ENCODE data around the gene PIM1.

Gene PIM1

DNA sequence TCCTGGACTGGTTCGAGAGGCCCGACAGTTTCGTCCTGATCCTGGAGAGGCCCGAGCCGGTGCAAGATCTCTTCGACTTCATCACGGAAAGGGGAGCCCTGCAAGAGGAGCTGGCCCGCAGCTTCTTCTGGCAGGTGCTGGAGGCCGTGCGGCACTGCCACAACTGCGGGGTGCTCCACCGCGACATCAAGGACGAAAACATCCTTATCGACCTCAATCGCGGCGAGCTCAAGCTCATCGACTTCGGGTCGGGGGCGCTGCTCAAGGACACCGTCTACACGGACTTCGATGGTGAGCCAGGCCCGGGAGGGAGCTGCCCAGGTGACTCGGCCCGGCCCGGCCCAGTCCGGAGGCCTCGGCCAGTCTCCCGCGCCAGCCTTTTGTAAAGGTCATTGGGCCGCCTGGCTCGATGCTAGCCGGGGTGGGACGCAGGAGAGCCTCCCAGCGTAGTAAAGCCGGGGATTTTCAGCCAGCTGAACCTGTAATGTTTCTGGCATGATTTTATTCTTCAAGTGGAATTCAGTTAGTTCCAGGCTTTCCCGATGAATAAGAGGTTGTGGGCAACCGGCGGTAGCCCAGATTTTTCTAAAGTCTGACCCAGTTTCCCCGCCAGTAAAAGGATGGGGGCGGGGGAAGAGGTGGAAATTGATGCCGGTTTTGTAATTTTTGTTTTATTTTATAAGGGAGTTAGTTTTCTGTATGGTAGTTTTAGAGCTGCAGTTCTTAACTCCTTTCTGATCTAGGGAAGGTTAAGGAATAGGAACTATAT lies 1.4 kb downstream of the PIM1 start:
- peak overlapping the region; percentile 79 for H2BK5ac ChIP-seq (ENCODE audit: low read length)
- peaks cover 4% of the 10 kb centered on the region for H3K4me1 ChIP-seq (ENCODE audit: control insufficient read depth, low read depth, low read length)
- H3K18ac ChIP-seq (ENCODE audit: low read length), result peak overlapping the region; percentile 90
- peaks cover 13% of the 10 kb centered on the region for H3K79me1 ChIP-seq (ENCODE audit: low read length)
- H2AK5ac ChIP-seq (ENCODE audit: low read length), result no peak overlapping the region
- peak overlapping the region; percentile 93 for H3K56ac ChIP-seq (ENCODE audit: low read length)
- peak overlapping the region; percentile 54 for H3K23ac ChIP-seq (ENCODE audit: low read length)
- no CpG with 5 or more reads among the region's 45 CpGs for WGBS (ENCODE audit: extremely low coverage, insufficient coverage, low lambda C conversion rate)
- peaks cover 43% of the 10 kb centered on the region for H3K79me2 ChIP-seq (ENCODE audit: control insufficient read depth, insufficient read depth, low read length)
- H4K8ac ChIP-seq (ENCODE audit: low read depth, low read length), result no peak overlapping the region
- peak overlapping the region; percentile 93 for H3K4ac ChIP-seq (ENCODE audit: low read depth, low read length)
- no peaks in the 10 kb centered on the region for H3K27me3 ChIP-seq (ENCODE audit: insufficient read depth, low read length, poor library complexity)
- H3K4me2 ChIP-seq (ENCODE audit: low read length), result peak overlapping the region; percentile 53
- peak overlapping the region; percentile 98 for H3K9ac ChIP-seq (ENCODE audit: low read length)
- peak overlapping the region; percentile 83 for H3K4me3 ChIP-seq (ENCODE audit: low read length)
- H3K27ac ChIP-seq (ENCODE audit: low read depth, low read length), result peak overlapping the region; percentile 90
- H2BK15ac ChIP-seq (replicated peaks; ENCODE audit: low read depth), result no peak overlapping the region
- H4K5ac ChIP-seq (ENCODE audit: low read length), result no peak overlapping the region
- H3K36me3 ChIP-seq (ENCODE audit: control insufficient read depth, insufficient read depth, low read length), result peaks cover 23% of the 10 kb centered on the region
- peak overlapping the region; percentile 48 for H2BK120ac ChIP-seq (ENCODE audit: low read depth, low read length)
- peak; percentile 42 for DNase-seq

DNA sequence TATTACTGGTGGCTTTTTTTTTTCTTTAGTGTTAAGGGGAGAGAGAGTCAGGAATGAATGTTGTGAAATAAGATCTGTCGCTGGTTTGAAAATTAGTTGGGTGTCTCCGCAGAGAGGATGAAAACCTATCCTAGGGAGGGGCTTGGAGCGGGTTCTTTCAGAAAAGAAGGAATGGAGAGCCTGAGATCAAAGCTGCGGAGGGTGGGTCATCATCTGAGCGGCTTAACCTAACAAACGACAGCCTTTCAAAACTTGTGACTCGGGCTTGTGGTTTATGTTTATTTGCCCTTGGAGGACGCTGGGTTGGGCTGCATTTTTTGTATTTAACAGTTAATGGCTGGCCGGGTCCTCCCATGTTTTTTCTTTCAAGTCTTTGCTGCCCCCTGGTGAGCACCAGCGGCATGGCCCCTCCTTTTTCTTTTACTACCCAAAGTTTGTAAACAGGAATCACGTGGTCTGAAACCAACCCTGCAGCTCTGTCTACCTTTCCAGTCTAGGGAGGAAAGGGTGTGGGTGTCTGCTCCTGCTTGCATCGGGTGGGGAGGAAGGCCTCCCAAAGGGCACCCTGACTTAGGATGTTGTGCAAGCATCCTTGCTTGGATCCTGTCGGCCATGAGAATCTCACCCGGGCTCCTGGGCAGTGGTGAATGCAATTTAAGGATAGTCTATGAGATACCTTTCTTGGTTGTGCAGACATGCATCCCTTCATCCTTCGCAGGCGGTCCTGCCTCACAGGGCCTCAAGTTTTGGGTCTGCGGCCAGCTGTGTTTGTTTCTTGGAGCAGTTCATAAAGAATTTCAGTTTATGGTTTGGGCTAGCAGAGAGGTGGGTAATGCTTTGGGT lies 2.2 kb downstream of the PIM1 start:
- peaks cover 13% of the 10 kb centered on the region for H3K79me1 ChIP-seq (ENCODE audit: low read length)
- H3K36me3 ChIP-seq (ENCODE audit: control insufficient read depth, insufficient read depth, low read length), result peaks cover 23% of the 10 kb centered on the region
- H3K4me1 ChIP-seq (ENCODE audit: control insufficient read depth, low read depth, low read length), result peaks cover 4% of the 10 kb centered on the region
- H2BK15ac ChIP-seq (replicated peaks; ENCODE audit: low read depth), result no peak overlapping the region
- H3K56ac ChIP-seq (ENCODE audit: low read length), result peak overlapping the region; percentile 74
- H2BK120ac ChIP-seq (ENCODE audit: low read depth, low read length), result no peak overlapping the region
- peaks cover 43% of the 10 kb centered on the region for H3K79me2 ChIP-seq (ENCODE audit: control insufficient read depth, insufficient read depth, low read length)
- DNase-seq, result peak; percentile 95
- no peak overlapping the region for H2AK5ac ChIP-seq (ENCODE audit: low read length)
- H4K5ac ChIP-seq (ENCODE audit: low read length), result no peak overlapping the region
- H3K18ac ChIP-seq (ENCODE audit: low read length), result no peak overlapping the region
- H3K4ac ChIP-seq (ENCODE audit: low read depth, low read length), result no peak overlapping the region
- H2BK5ac ChIP-seq (ENCODE audit: low read length), result no peak overlapping the region
- peak overlapping the region; percentile 90 for H3K27ac ChIP-seq (ENCODE audit: low read depth, low read length)
- peak overlapping the region; percentile 94 for H3K4me2 ChIP-seq (ENCODE audit: low read length)
- WGBS (ENCODE audit: extremely low coverage, insufficient coverage, low lambda C conversion rate), result no CpG with 5 or more reads among the region's 17 CpGs
- H3K9ac ChIP-seq (ENCODE audit: low read length), result peak overlapping the region; percentile 98
- peak overlapping the region; percentile 83 for H3K4me3 ChIP-seq (ENCODE audit: low read length)
- no peak overlapping the region for H4K8ac ChIP-seq (ENCODE audit: low read depth, low read length)
- no peak overlapping the region for H3K23ac ChIP-seq (ENCODE audit: low read length)
- H3K27me3 ChIP-seq (ENCODE audit: insufficient read depth, low read length, poor library complexity), result no peaks in the 10 kb centered on the region

DNA sequence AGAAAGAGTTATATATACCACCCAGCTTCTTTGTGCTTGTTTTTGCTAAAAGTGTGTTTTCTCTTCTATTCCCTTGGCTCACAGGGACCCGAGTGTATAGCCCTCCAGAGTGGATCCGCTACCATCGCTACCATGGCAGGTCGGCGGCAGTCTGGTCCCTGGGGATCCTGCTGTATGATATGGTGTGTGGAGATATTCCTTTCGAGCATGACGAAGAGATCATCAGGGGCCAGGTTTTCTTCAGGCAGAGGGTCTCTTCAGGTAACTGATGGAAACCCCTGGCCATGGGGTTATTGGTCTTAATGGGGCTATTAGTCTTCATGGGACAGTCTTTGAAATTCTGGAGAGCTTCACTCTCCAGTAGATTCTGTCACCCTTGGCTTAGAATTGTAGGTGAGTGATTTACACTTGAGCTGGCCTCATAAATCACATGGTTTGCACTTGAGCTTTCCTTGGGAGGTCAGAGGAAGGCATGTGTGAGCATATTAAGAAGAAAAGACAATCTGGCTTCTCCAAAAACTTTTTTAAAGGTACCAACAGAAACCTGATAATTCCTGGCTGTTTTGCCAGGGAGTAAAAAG lies 3.0 kb downstream of the PIM1 start:
- Histone ChIP-seq H4K8ac (ENCODE audit: low read depth, low read length) (no peak overlapping the region), H3K4ac (ENCODE audit: low read depth, low read length) (no peak overlapping the region), H3K4me3 (ENCODE audit: low read length) (no peak overlapping the region), H3K18ac (ENCODE audit: low read length) (no peak overlapping the region), H2BK5ac (ENCODE audit: low read length) (no peak overlapping the region), H2BK120ac (ENCODE audit: low read depth, low read length) (no peak overlapping the region), H3K23ac (ENCODE audit: low read length) (no peak overlapping the region), H3K4me1 (ENCODE audit: control insufficient read depth, low read depth, low read length) (peaks cover 4% of the 10 kb centered on the region), H3K36me3 (ENCODE audit: control insufficient read depth, insufficient read depth, low read length) (peaks cover 23% of the 10 kb centered on the region), H3K27ac (ENCODE audit: low read depth, low read length) (no peak overlapping the region), H3K79me1 (ENCODE audit: low read length) (peaks cover 13% of the 10 kb centered on the region), H3K56ac (ENCODE audit: low read length) (peak overlapping the region; percentile 10), H3K4me2 (ENCODE audit: low read length) (peak overlapping the region; percentile 94), H3K79me2 (ENCODE audit: control insufficient read depth, insufficient read depth, low read length) (peaks cover 43% of the 10 kb centered on the region), H2AK5ac (ENCODE audit: low read length) (no peak overlapping the region), H3K27me3 (ENCODE audit: insufficient read depth, low read length, poor library complexity) (no peaks in the 10 kb centered on the region), H4K5ac (ENCODE audit: low read length) (no peak overlapping the region), H3K9ac (ENCODE audit: low read length) (peak overlapping the region; percentile 69), H2BK15ac (replicated peaks; ENCODE audit: low read depth) (no peak overlapping the region)
- WGBS (ENCODE audit: extremely low coverage, insufficient coverage, low lambda C conversion rate), result no CpG with 5 or more reads among the region's 7 CpGs
- no peak for DNase-seq

DNA sequence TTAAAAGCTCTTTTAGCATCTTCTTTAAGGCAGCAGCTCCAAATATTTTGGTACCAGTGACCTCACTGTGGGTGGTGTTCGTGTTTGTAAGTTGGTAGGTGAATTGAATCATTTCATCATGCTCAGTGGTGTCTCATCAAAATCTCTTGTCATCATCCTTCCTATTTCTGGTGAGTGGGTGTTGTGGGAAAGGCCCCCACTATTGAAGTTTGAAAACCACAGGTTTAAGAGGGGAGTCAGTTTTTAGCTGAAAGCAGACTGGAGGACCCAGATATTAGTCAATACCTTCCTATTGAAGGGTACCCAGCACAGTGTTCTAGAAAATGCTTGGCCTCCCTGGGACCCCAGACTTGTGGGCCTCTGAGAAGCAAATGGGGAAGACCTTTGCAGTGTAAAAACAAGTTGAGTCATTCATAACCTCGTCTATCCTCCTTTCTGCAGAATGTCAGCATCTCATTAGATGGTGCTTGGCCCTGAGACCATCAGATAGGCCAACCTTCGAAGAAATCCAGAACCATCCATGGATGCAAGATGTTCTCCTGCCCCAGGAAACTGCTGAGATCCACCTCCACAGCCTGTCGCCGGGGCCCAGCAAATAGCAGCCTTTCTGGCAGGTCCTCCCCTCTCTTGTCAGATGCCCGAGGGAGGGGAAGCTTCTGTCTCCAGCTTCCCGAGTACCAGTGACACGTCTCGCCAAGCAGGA lies 3.7 kb downstream of the PIM1 start:
- H3K27me3 ChIP-seq (ENCODE audit: insufficient read depth, low read length, poor library complexity), result no peaks in the 10 kb centered on the region
- WGBS (ENCODE audit: extremely low coverage, insufficient coverage, low lambda C conversion rate), result no CpG with 5 or more reads among the region's 9 CpGs
- no peak overlapping the region for H2AK5ac ChIP-seq (ENCODE audit: low read length)
- H3K4me3 ChIP-seq (ENCODE audit: low read length), result no peak overlapping the region
- peak overlapping the region; percentile 39 for H3K9ac ChIP-seq (ENCODE audit: low read length)
- no peak overlapping the region for H3K4ac ChIP-seq (ENCODE audit: low read depth, low read length)
- no peaks in the 10 kb centered on the region for H3K4me1 ChIP-seq (ENCODE audit: control insufficient read depth, low read depth, low read length)
- no peak overlapping the region for H2BK5ac ChIP-seq (ENCODE audit: low read length)
- H3K79me2 ChIP-seq (ENCODE audit: control insufficient read depth, insufficient read depth, low read length), result peaks cover 43% of the 10 kb centered on the region
- H3K23ac ChIP-seq (ENCODE audit: low read length), result no peak overlapping the region
- H4K8ac ChIP-seq (ENCODE audit: low read depth, low read length), result no peak overlapping the region
- no peak overlapping the region for H2BK15ac ChIP-seq (replicated peaks; ENCODE audit: low read depth)
- H3K79me1 ChIP-seq (ENCODE audit: low read length), result peaks cover 13% of the 10 kb centered on the region
- H3K36me3 ChIP-seq (ENCODE audit: control insufficient read depth, insufficient read depth, low read length), result peaks cover 23% of the 10 kb centered on the region
- H3K27ac ChIP-seq (ENCODE audit: low read depth, low read length), result no peak overlapping the region
- peak overlapping the region; percentile 37 for H3K4me2 ChIP-seq (ENCODE audit: low read length)
- no peak overlapping the region for H4K5ac ChIP-seq (ENCODE audit: low read length)
- H3K56ac ChIP-seq (ENCODE audit: low read length), result no peak overlapping the region
- H2BK120ac ChIP-seq (ENCODE audit: low read depth, low read length), result no peak overlapping the region
- H3K18ac ChIP-seq (ENCODE audit: low read length), result no peak overlapping the region
- DNase-seq, result no peak

DNA sequence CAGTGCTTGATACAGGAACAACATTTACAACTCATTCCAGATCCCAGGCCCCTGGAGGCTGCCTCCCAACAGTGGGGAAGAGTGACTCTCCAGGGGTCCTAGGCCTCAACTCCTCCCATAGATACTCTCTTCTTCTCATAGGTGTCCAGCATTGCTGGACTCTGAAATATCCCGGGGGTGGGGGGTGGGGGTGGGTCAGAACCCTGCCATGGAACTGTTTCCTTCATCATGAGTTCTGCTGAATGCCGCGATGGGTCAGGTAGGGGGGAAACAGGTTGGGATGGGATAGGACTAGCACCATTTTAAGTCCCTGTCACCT lies 4.2 kb downstream of the PIM1 start:
- no peak for DNase-seq
- H3K27me3 ChIP-seq (ENCODE audit: insufficient read depth, low read length, poor library complexity), result no peaks in the 10 kb centered on the region
- no peak overlapping the region for H3K18ac ChIP-seq (ENCODE audit: low read length)
- peaks cover 23% of the 10 kb centered on the region for H3K36me3 ChIP-seq (ENCODE audit: control insufficient read depth, insufficient read depth, low read length)
- no peak overlapping the region for H3K4me3 ChIP-seq (ENCODE audit: low read length)
- no peak overlapping the region for H3K23ac ChIP-seq (ENCODE audit: low read length)
- no peak overlapping the region for H2BK120ac ChIP-seq (ENCODE audit: low read depth, low read length)
- no peak overlapping the region for H2BK15ac ChIP-seq (replicated peaks; ENCODE audit: low read depth)
- no peak overlapping the region for H2BK5ac ChIP-seq (ENCODE audit: low read length)
- H3K4ac ChIP-seq (ENCODE audit: low read depth, low read length), result no peak overlapping the region
- no peaks in the 10 kb centered on the region for H3K4me1 ChIP-seq (ENCODE audit: control insufficient read depth, low read depth, low read length)
- no peak overlapping the region for H3K56ac ChIP-seq (ENCODE audit: low read length)
- no peak overlapping the region for H2AK5ac ChIP-seq (ENCODE audit: low read length)
- no peak overlapping the region for H3K9ac ChIP-seq (ENCODE audit: low read length)
- H3K27ac ChIP-seq (ENCODE audit: low read depth, low read length), result no peak overlapping the region
- WGBS (ENCODE audit: extremely low coverage, insufficient coverage, low lambda C conversion rate), result no CpG with 5 or more reads among the region's 3 CpGs
- H3K4me2 ChIP-seq (ENCODE audit: low read length), result no peak overlapping the region
- H4K8ac ChIP-seq (ENCODE audit: low read depth, low read length), result no peak overlapping the region
- peaks cover 13% of the 10 kb centered on the region for H3K79me1 ChIP-seq (ENCODE audit: low read length)
- H4K5ac ChIP-seq (ENCODE audit: low read length), result no peak overlapping the region
- peaks cover 43% of the 10 kb centered on the region for H3K79me2 ChIP-seq (ENCODE audit: control insufficient read depth, insufficient read depth, low read length)
